HG02623 (cell line): ENCODE results near the gene LAMTOR4.

Experiments used
- ATAC-seq: cut with Tn5 transposase; IDR thresholded peaks from one replicate; pipeline ENCODE4 v1.9.1; 2021; ENCODE audit warnings: moderate library complexity; ENCODE audit not compliant: unreplicated experiment

Gene LAMTOR4

GRCh38 chr7:100152937-100153666 lies 4.4 kb downstream of the LAMTOR4 start:
- ATAC-seq = no peak

GRCh38 chr7:100153708-100154535 lies 5.2 kb downstream of the LAMTOR4 start:
- no peak for ATAC-seq

- no peak for ATAC-seq
Observed at GRCh38 chr7:100154651-100155491, 6.2 kb downstream of the LAMTOR4 start.

DNA sequence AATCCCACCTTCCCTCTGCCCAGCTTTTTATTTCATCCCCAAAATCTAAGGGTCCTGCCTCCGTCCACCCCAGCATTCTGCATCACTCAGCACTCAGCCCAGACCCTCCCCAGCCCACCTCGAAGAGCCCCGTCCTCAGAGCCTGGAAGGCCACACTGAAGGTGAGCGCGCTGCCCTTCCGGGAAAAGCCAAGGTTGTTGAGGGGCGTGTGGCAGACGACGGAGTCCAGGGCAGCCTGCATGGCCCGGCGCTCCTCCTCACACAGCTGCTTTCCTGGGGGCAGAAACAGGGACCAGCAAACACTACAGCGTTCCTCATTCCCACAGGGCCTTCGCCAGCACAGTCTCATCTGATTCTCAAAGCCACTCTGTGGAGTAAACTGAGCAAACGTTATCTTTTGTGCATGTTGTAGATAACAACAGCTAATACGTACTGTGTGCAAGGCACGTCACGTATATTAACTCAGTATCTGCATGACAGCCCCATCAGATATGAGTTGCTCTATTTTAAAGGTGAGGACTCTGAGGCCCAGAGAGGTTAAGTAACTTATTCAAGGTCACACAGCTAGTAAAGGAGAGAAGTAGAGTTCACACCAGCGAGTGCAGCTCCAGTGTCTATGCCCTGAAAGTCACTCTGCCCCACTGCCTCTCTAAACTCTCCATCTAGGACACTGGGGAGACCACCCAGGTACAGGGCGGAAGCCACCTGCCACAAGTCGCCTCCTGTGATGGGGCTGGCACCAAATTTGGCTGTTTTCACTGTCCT lies 7.0 kb downstream of the LAMTOR4 start:
- no peak for ATAC-seq

- ATAC-seq = no peak
Observed at GRCh38 chr7:100156331-100157068, 7.8 kb downstream of the LAMTOR4 start.

- no peak for ATAC-seq
Observed at GRCh38 chr7:100157069-100157333, 8.3 kb downstream of the LAMTOR4 start.

GRCh38 chr7:100157334-100158228 lies 8.9 kb downstream of the LAMTOR4 start:
- no peak for ATAC-seq

DNA sequence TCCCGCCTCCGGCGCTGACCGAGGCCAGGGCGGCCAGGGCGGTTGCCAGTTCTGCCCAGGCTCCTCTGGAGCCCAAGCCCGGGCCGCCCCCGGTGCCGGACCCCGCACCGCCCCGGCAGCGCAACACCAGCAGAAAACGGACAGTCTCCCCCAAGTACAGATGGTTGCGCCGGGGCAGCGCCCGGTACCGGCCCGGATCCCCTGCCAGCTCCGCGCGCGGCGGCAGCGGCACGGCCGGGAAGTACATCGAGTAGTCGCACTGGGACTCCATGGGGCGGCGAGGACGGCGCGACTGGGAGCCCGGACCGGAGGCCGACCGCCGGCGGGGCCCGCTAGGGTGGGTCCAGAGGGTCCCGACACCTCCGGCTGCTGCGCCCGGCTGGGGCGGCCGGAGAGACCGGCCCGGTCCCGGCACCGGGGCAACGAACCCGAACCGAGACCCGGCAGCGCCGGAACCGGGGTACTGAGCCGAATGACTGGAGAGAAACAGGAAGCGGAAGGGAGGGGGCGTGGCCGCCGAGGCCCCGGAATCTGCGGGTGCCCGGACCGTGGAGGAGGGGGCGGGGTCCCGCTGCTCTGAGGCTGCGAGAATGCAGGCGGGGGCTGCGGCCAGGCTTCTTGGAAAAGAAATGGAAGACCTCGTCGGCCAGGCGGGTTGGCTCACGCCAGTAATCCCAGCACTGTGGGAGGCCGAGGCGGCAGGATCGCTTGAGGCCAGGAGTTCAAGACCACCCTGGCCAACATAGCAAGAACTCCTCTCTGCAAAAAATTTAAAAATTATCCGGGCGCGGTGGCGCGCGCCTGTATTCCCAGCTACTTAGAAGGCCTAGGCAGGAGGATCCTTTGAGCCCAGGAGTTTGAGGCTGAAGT lies 9.7 kb downstream of the LAMTOR4 start, which contains the start of gene TRAPPC14:
TRAPPC14 (minus strand) TSS at position 495 of the 870 bp plus-strand sequence; CDS start at position 271, 224 bp downstream.
- ATAC-seq = peak; percentile 72

- no peak for ATAC-seq
Observed at GRCh38 chr7:100159099-100159623, 10.4 kb downstream of the LAMTOR4 start.

- no peak for ATAC-seq
Observed at GRCh38 chr7:100160067-100160466, 11.3 kb downstream of the LAMTOR4 start.

DNA sequence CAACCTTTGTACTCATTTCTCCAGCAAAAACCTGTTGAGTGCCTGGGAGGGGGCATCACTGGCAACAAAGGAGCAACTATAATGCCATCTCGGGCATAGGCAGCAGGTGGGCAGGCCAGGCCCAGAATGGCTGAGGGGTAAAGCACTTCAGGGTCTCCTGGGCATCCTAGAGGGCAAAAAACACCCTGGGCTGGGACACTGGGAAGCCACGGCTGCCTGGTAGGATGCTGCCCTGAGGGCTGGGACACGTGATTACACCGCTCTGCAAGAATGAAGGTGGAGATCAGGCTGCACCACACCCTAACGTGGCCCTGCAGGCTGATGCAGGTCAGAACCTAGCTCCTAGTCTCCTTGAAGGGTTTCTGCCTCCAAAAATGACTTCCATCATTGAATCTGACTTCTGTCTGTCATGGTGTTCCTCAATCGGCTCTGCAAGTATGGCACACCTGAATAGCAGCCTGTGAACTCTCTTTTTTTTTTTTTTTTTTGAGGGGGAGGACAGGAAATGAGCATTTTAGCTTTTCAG lies 14.4 kb downstream of the LAMTOR4 start:
- no peak for ATAC-seq

DNA sequence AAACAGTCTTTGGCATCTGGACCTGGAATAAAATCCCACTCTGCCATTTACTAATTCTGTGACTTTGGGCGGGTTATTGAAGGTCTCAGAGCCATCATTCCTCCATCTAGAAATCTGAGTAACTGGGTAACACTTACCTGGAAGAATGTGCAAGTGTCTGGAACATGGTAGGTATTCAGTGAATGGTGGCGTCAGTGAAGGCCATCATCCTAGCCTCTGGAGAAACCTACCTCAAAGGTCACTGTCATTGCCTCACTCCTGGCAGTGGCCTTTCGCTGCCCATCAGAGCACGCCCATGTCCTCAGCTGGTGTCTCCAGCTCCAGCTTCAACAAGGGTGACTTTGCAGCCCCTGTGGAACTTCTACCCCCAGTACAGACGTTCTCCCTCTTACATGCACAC lies 15.2 kb downstream of the LAMTOR4 start:
- no peak for ATAC-seq

DNA sequence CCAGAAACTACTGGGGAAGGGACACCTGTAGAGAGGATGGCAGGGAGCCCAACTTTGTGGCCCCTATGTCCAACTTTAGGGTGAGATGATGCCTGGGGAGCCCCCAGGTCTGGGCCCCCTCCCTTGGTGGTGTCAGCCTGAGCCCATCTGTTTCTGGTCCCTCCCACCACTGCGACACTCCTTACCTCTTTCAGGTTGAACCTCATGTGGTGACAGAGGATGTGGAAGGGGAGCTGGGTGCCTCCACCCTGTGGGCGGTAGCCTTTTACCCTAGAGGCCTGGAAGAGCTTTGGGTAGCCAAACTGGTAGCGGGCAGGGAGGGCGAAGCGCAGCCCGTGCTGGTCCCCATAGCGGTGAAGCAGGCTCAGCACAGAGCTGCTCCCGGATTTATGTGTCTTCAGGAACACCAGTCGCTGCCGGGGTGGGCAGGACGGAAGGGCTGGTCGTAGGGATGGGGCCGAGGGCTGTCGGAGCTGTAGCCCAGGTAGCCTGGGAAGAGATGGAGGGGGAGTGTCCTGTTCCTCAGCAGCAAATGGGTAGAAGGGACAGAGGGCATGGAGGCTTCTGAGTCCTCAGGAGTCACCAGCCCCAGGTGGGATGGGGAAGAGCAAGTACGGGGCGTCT lies 17.7 kb downstream of the LAMTOR4 start:
- ATAC-seq = no peak

- no peak for ATAC-seq
Observed at GRCh38 chr7:100166970-100167911, 18.5 kb downstream of the LAMTOR4 start.

DNA sequence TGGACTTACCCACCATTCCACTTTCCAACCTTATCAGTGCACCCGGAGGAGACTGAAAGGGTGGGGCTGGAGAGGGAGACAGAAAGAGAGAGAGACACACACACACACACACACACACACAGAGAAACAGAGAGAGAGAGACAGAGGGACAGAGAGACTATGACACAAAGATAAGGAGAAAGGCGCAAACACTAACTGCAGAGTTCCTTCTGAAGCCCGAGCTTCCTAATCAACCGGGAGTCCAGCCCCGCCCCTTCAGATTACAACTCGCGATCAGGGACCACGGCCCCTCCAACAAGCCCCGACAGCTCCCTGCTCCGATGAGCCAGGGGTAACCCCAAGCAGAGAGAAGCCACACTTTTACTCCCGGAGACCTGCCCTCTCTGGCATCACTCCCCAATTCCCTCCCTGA lies 19.2 kb downstream of the LAMTOR4 start:
- no peak for ATAC-seq
